Skeletal muscle tissue (tissue), 4 donors: ENCODE data around the gene OTX2. TPM values are rescaled to one million over a fixed set of nuclear protein-coding genes. Genes with fewer than 3 reads are reported as not detected.
A peak's percentile ranks its signal among the peaks of the same experiment; 100 is the strongest.

ENCODE experiments used
- H3K27ac ChIP-seq: one replicate; pipeline ENCODE4 v1.7.0; 2013; ENCODE audit warnings: mild to moderate bottlenecking, low read depth, low read length, inconsistent platforms
- H3K27me3 ChIP-seq, 3 donors: one replicate each; pipeline ENCODE4 v1.7.0; 2013; ENCODE audit warnings: low read length in 3 of 3; ENCODE audit not compliant: control insufficient read depth in 3 of 3, insufficient read depth in 3 of 3
- H3K36me3 ChIP-seq, 3 donors: one replicate each; pipeline ENCODE4 v1.7.0; 2013; ENCODE audit warnings: low read length in 3 of 3; ENCODE audit not compliant: control insufficient read depth in 3 of 3, insufficient read depth in 3 of 3
- H3K4me1 ChIP-seq, 3 donors: one replicate each; pipeline ENCODE4 v1.7.0; 2013; ENCODE audit warnings: low read length in 3 of 3, mild to moderate bottlenecking in 3 of 3; ENCODE audit not compliant: control insufficient read depth in 3 of 3, insufficient read depth in 3 of 3
- H3K4me3 ChIP-seq, 3 donors: one replicate each; pipeline ENCODE4 v1.7.0; 2013; ENCODE audit warnings: low read length in 3 of 3
- H3K9ac ChIP-seq, 3 donors: one replicate each; pipeline ENCODE4 v1.7.0; 2013; ENCODE audit warnings: low read length in 3 of 3, mild to moderate bottlenecking in 3 of 3, moderate library complexity in 2 of 3, low read depth in 1 of 3
- H3K9me3 ChIP-seq, 3 donors: one replicate each; pipeline ENCODE4 v1.7.0; 2013; ENCODE audit warnings: low read length in 3 of 3; ENCODE audit not compliant: control insufficient read depth in 3 of 3
- total RNA-seq: library from RNA; depleted of rRNA; stranded (reverse); fragments of >200 nt; gene quantifications from one replicate; pipeline ENCODE4 v1.2.3, GENCODE V29; 2014
- donor health status: Osteomylitis.

Gene OTX2
- total RNA-seq, 1 donor from 2014 or later = not detected

- peaks cover 6 to 13% (median 9%) of the 10 kb centered on the region in 3 donors for H3K4me1 ChIP-seq
- no peaks in the 10 kb centered on the region for H3K9me3 ChIP-seq
- H3K27me3 ChIP-seq = peaks cover 83 to 89% (median 86%) of the 10 kb centered on the region in 3 donors
- H3K27ac ChIP-seq = no peak overlapping the region
- no peak overlapping the region for H3K4me3 ChIP-seq
- H3K9ac ChIP-seq = no peak overlapping the region
- no peaks in the 10 kb centered on the region for H3K36me3 ChIP-seq
Observed at GRCh38 chr14:56813143-56813551, 2.9 kb upstream of the OTX2 start.

GRCh38 chr14:56812364-56813141 is 2.3 kb upstream of the OTX2 start:
- peaks cover 83 to 89% (median 83%) of the 10 kb centered on the region in 3 donors for H3K27me3 ChIP-seq
- H3K9me3 ChIP-seq = no peaks in the 10 kb centered on the region
- no peak overlapping the region for H3K27ac ChIP-seq
- no peak overlapping the region for H3K4me3 ChIP-seq
- H3K9ac ChIP-seq = no peak overlapping the region
- peaks cover 6 to 14% (median 10%) of the 10 kb centered on the region in 3 donors for H3K4me1 ChIP-seq
- no peaks in the 10 kb centered on the region for H3K36me3 ChIP-seq

GRCh38 chr14:56811593-56812363 is 1.5 kb upstream of the OTX2 start:
- Histone ChIP-seq H3K27ac (no peak overlapping the region), H3K9ac (no peak overlapping the region), H3K4me1 (peaks cover 6 to 14% (median 10%) of the 10 kb centered on the region in 3 donors), H3K27me3 (peaks cover 81 to 88% (median 85%) of the 10 kb centered on the region in 3 donors), H3K9me3 (no peaks in the 10 kb centered on the region), H3K36me3 (no peaks in the 10 kb centered on the region), H3K4me3 (no peak overlapping the region)

DNA sequence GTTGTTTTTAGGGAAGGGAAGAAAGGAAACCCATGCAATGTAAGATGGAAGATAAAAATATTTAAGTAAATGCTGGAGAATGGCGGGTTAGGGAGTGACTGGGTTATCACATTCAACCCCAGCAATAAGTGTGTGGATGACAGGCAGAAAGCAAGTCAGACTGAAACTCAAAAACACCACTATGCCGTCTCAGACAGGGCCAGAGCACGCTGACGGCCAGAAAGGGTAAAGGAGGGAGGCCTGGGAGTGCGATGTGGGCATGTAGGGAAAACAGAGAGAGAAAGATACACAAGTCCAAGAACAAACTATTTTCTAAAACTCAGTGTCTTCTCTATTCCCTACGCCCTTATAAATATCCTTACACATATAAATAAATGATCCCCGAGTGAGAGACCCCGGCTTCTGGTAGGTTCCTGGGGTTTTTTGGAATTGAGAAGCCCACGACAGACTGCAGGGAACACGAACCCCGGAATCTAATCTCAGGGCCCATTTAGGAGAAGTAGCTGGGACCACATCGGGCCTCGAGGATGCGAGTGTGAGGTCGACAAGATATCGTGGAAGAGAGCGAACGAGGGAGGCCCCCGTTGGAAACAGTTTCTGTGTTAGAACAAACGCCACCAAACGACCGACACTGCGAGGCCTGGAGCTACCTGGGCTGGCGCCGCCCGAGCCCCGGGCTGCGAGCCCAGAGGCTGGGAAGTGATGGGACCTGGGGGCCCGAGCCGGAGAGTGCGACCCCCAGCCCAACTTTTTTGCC is 735 bp upstream of the OTX2 start:
- Histone ChIP-seq H3K36me3 (no peaks in the 10 kb centered on the region), H3K9ac (no peak overlapping the region), H3K4me1 (peaks cover 6 to 14% (median 10%) of the 10 kb centered on the region in 3 donors), H3K9me3 (no peaks in the 10 kb centered on the region), H3K27me3 (peaks cover 80 to 89% (median 87%) of the 10 kb centered on the region in 3 donors), H3K27ac (no peak overlapping the region), H3K4me3 (no peak overlapping the region)

GRCh38 chr14:56809270-56810146 is 771 bp downstream of the OTX2 start:
- no peaks in the 10 kb centered on the region for H3K36me3 ChIP-seq
- H3K4me1 ChIP-seq = peaks cover 6 to 14% (median 10%) of the 10 kb centered on the region in 3 donors
- no peak overlapping the region for H3K27ac ChIP-seq
- no peaks in the 10 kb centered on the region for H3K9me3 ChIP-seq
- peaks cover 85 to 89% (median 88%) of the 10 kb centered on the region in 3 donors for H3K27me3 ChIP-seq
- H3K4me3 ChIP-seq = peak overlapping the region in 1 of 3 donors; percentile 35
- H3K9ac ChIP-seq = no peak overlapping the region

DNA sequence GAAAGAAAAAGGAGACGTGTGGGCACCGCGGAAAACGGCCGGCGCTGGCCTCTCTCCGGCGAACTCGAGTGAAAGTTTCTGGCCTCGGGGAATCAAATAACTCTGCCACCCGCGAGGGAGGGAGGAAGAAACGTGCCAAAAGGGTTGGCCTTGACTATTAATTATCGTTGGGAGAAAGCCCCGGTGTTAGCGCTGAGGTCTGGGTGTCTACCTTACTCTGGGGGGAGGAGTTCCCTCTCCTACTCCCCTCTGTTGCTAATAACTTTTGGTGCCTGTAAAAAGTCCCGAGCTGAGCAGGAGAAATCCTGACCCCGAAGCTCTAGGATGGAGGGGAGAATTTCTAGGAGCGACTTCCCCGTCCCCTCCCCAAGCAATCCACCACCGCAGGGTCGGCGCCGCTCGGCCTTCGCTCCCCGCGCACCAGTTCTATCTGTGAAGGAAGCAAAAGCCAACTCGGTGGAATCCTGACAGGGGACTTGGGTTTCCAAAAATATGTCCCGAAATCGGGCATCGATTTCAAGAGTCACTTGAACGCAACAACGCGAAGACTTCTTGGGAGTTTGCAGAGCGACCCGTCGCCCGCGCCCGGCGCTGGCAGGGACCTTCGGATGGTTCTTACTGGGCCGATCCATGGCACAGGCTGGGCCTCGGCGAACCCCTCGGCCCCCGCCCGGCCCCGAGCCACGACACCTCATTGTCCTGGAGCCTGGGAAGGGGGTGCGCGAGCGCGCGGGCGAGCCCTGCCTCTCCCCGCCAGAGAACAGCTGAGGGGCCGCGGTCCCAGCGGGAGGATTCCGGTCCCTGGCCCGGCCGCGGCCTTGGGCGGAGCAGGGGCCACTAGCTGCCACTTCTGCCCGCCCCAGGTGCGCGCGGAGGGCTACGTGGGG is 1.7 kb downstream of the OTX2 start:
- H3K9ac ChIP-seq = no peak overlapping the region
- no peaks in the 10 kb centered on the region for H3K36me3 ChIP-seq
- peaks cover 89 to 94% (median 92%) of the 10 kb centered on the region in 3 donors for H3K27me3 ChIP-seq
- H3K4me3 ChIP-seq = peak overlapping the region; percentile 29 to 49 (median 38)
- H3K4me1 ChIP-seq = peaks cover 6 to 14% (median 10%) of the 10 kb centered on the region in 3 donors
- no peak overlapping the region for H3K27ac ChIP-seq
- H3K9me3 ChIP-seq = no peaks in the 10 kb centered on the region

- H3K9me3 ChIP-seq = no peaks in the 10 kb centered on the region
- H3K27ac ChIP-seq = no peak overlapping the region
- H3K27me3 ChIP-seq = peaks cover 89 to 94% (median 92%) of the 10 kb centered on the region in 3 donors
- peaks cover 6 to 14% (median 10%) of the 10 kb centered on the region in 3 donors for H3K4me1 ChIP-seq
- H3K9ac ChIP-seq = no peak overlapping the region
- no peaks in the 10 kb centered on the region for H3K36me3 ChIP-seq
- peak overlapping the region; percentile 29 to 49 (median 38) for H3K4me3 ChIP-seq
Observed at GRCh38 chr14:56808110-56808382, 2.2 kb downstream of the OTX2 start.

GRCh38 chr14:56807386-56808109 is 2.7 kb downstream of the OTX2 start:
- Histone ChIP-seq H3K4me3 (no peak overlapping the region), H3K9ac (no peak overlapping the region), H3K27me3 (peaks cover 89 to 94% (median 93%) of the 10 kb centered on the region in 3 donors), H3K36me3 (no peaks in the 10 kb centered on the region), H3K9me3 (no peaks in the 10 kb centered on the region), H3K4me1 (peaks cover 6 to 14% (median 10%) of the 10 kb centered on the region in 3 donors), H3K27ac (no peak overlapping the region)
